Neural progenitor cell (in vitro differentiated cells): Measurements from ENCODE around the gene PPP2R2C. TPM values are rescaled to one million over a fixed set of nuclear protein-coding genes. Genes with fewer than 3 reads are reported as not detected.

Source experiments
- DNase-seq: peaks from one replicate; pipeline ENCODE4 v3.0.0-alpha.2; 2016; ENCODE audit warnings: low spot score
- H2AFZ ChIP-seq: fragments of 200-600 bp; sonication (generic); replicated peaks from 2 replicates; pipeline ENCODE4 v1.6.1; 2016; ENCODE audit warnings: antibody characterized with exemption
- H3F3A ChIP-seq: fragments of 200-600 bp; sonication (generic); 2 replicates; pipeline ENCODE4 v1.6.1; 2016; ENCODE audit warnings: antibody characterized with exemption, low read depth
- H3K27ac ChIP-seq: fragments of 200-600 bp; sonication (generic); 2 replicates; pipeline ENCODE4 v1.5.1; 2016; ENCODE audit warnings: mild to moderate bottlenecking
- H3K27me3 ChIP-seq: fragments of 200-600 bp; sonication (generic); 2 replicates; pipeline ENCODE4 v1.6.1; 2016; ENCODE audit warnings: mild to moderate bottlenecking, moderate library complexity
- H3K36me3 ChIP-seq: fragments of 200-600 bp; sonication (generic); 2 replicates; pipeline ENCODE4 v1.5.1; 2016
- H3K4me1 ChIP-seq: fragments of 200-600 bp; sonication (generic); 2 replicates; pipeline ENCODE4 v1.6.1; 2016; ENCODE audit warnings: mixed run types
- H3K4me2 ChIP-seq: fragments of 200-600 bp; sonication (generic); 2 replicates; pipeline ENCODE4 v1.6.1; 2016
- H3K4me3 ChIP-seq: fragments of 200-600 bp; sonication (generic); 2 replicates; pipeline ENCODE4 v1.5.1; 2016
- H3K79me2 ChIP-seq: fragments of 200-600 bp; sonication (generic); 2 replicates; pipeline ENCODE4 v1.6.1; 2016; ENCODE audit warnings: low read depth
- H3K9ac ChIP-seq: fragments of 200-600 bp; sonication (generic); 2 replicates; pipeline ENCODE4 v1.6.1; 2016
- H3K9me3 ChIP-seq: fragments of 200-600 bp; sonication (generic); 2 replicates; pipeline ENCODE4 v1.5.1; 2016; ENCODE audit warnings: low read depth
- H4K20me1 ChIP-seq: fragments of 200-600 bp; sonication (generic); 2 replicates; pipeline ENCODE4 v1.6.1; 2016; ENCODE audit warnings: low read depth
- H3K27ac Mint-ChIP-seq: 3 replicates; pipeline ENCODE4 v1.8.0; 2021; ENCODE audit warnings: mixed read lengths
- H3K27me3 Mint-ChIP-seq: 2 replicates; pipeline ENCODE4 v1.8.0; 2022; ENCODE audit warnings: low read depth, mild to moderate bottlenecking, inconsistent platforms, moderate library complexity, mixed read lengths; ENCODE audit not compliant: insufficient read depth
- H3K36me3 Mint-ChIP-seq: 3 replicates; pipeline ENCODE4 v1.8.0; 2021; ENCODE audit warnings: mixed read lengths
- H3K4me1 Mint-ChIP-seq: 3 replicates; pipeline ENCODE4 v1.8.0; 2021; ENCODE audit warnings: mixed read lengths
- H3K4me3 Mint-ChIP-seq: 3 replicates; pipeline ENCODE4 v1.8.0; 2021; ENCODE audit warnings: mild to moderate bottlenecking, moderate library complexity, mixed read lengths
- H3K9me3 Mint-ChIP-seq: 3 replicates; pipeline ENCODE4 v1.8.0; 2020; ENCODE audit warnings: mixed read lengths
- EZH2 ChIP-seq: fragments of 200-600 bp; sonication (generic); IDR thresholded peaks from 2 replicates; pipeline ENCODE4 v1.6.1; 2017; ENCODE audit warnings: antibody characterized with exemption, mild to moderate bottlenecking, moderate library complexity
- EZH2phosphoT487 ChIP-seq: fragments of 200-600 bp; sonication (generic); IDR thresholded peaks from 2 replicates; pipeline ENCODE4 v1.6.1; 2017; ENCODE audit warnings: antibody characterized with exemption
- total RNA-seq: library from RNA; depleted of rRNA; stranded (reverse); fragments of >200 nt; gene quantifications from 2 replicates; pipeline ENCODE4 v1.2.3, GENCODE V29; 2015; ENCODE audit warnings: low replicate concordance
- TF ChIP-seq, protein P1 (sequence below): fragments of 200-600 bp; sonication (generic); IDR thresholded peaks from 2 replicates; pipeline ENCODE4 v1.5.1; 2017; ENCODE audit warnings: antibody characterized with exemption, mild to moderate bottlenecking

PPP2R2C gene
- total RNA-seq, 1 donor from 2014 or later, result 3.5 TPM

DNA sequence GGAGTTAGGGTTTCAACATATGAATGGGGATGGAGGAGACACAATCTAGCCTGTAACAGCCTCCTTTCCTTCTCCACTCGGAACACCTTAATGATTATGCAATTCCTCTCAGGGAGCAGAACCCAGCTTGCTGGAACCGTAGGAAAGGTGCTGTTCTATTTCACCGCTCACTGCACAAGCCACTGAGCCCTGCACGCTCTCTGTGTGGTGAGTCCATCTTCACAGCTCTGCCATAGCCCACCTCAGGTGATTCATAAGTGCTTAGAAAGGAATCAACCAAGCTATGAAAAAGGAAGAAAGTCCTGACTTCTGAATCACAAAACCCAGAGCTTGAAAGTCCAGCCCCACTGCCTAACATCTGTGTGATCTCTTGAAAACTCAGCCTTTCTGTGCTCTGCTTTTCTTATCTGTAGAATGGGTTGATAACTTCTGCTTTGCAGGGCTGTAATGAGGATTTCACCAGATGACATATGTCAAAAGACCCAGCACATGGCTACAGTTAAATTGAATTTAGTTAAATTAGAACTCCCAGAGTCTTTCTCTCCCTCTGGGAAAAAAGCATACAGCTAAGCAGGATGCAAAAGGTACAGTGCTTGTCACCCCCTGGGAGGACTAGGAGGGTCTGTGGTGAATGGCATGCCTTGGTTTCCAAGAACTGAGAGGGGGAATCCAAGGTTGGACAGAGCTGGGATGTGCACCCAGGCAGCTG lies 111.2 kb downstream of the PPP2R2C start:
- Histone ChIP-seq H3K27ac (no peak overlapping the region), H2AFZ (no peak overlapping the region), H4K20me1 (peaks cover 21% of the 10 kb centered on the region), H3K9ac (no peak overlapping the region), H3K79me2 (no peaks in the 10 kb centered on the region), H3K4me1 (peaks cover 3% of the 10 kb centered on the region), H3K27me3 (peaks cover 21% of the 10 kb centered on the region), H3K4me3 (no peak overlapping the region), H3F3A (peaks cover 3% of the 10 kb centered on the region), H3K36me3 (no peaks in the 10 kb centered on the region), H3K4me2 (no peak overlapping the region), H3K9me3 (no peaks in the 10 kb centered on the region)
- H3K27me3 Mint-ChIP-seq, result peaks cover 17% of the 10 kb centered on the region
- no peak for DNase-seq
- no peak overlapping the region for H3K4me3 Mint-ChIP-seq
- H3K36me3 Mint-ChIP-seq, result no peaks in the 10 kb centered on the region
- H3K27ac Mint-ChIP-seq, result no peak overlapping the region
- peaks cover 2% of the 10 kb centered on the region for H3K9me3 Mint-ChIP-seq
- no peak for TF ChIP-seq EZH2phosphoT487
- H3K4me1 Mint-ChIP-seq, result peaks cover 12% of the 10 kb centered on the region

DNA sequence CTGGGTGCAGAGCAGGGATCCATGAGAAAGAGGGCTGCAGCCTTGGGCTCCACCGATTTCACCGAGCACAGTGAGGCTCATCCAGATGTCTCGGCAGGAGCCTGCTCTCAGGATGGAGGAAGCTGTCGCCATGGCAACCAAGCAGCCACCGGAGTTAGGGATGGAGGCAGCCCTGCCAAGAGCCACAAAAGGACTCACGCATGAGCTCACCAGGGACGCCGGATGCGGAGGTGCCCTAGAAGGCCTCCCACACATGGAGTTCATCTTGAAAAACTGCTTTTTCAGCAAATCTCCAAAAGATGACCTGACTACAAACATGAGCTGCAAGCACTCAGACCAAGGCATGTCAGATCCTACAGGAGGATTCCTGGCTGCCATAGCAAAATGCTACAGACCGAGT lies 112.0 kb downstream of the PPP2R2C start:
- no peak overlapping the region for H3K4me2 ChIP-seq
- peaks cover 21% of the 10 kb centered on the region for H4K20me1 ChIP-seq
- no peaks in the 10 kb centered on the region for H3K79me2 ChIP-seq
- peaks cover 17% of the 10 kb centered on the region for H3K27me3 Mint-ChIP-seq
- H3K9ac ChIP-seq, result no peak overlapping the region
- H3K4me3 ChIP-seq, result no peak overlapping the region
- H3K9me3 ChIP-seq, result no peaks in the 10 kb centered on the region
- H3K27me3 ChIP-seq, result peaks cover 21% of the 10 kb centered on the region
- TF ChIP-seq EZH2 (no peak), EZH2phosphoT487 (no peak)
- TF ChIP-seq, protein P1, sequence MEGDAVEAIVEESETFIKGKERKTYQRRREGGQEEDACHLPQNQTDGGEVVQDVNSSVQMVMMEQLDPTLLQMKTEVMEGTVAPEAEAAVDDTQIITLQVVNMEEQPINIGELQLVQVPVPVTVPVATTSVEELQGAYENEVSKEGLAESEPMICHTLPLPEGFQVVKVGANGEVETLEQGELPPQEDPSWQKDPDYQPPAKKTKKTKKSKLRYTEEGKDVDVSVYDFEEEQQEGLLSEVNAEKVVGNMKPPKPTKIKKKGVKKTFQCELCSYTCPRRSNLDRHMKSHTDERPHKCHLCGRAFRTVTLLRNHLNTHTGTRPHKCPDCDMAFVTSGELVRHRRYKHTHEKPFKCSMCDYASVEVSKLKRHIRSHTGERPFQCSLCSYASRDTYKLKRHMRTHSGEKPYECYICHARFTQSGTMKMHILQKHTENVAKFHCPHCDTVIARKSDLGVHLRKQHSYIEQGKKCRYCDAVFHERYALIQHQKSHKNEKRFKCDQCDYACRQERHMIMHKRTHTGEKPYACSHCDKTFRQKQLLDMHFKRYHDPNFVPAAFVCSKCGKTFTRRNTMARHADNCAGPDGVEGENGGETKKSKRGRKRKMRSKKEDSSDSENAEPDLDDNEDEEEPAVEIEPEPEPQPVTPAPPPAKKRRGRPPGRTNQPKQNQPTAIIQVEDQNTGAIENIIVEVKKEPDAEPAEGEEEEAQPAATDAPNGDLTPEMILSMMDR, result no peak
- no peak overlapping the region for H3K27ac Mint-ChIP-seq
- H3K36me3 ChIP-seq, result no peaks in the 10 kb centered on the region
- no peak overlapping the region for H3K27ac ChIP-seq
- peak; percentile 91 for DNase-seq
- H3K9me3 Mint-ChIP-seq, result peaks cover 2% of the 10 kb centered on the region
- H3K4me1 ChIP-seq, result peaks cover 3% of the 10 kb centered on the region
- peaks cover 12% of the 10 kb centered on the region for H3K4me1 Mint-ChIP-seq
- no peak overlapping the region for H3K4me3 Mint-ChIP-seq
- no peaks in the 10 kb centered on the region for H3K36me3 Mint-ChIP-seq
- H2AFZ ChIP-seq, result no peak overlapping the region
- peaks cover 3% of the 10 kb centered on the region for H3F3A ChIP-seq

DNA sequence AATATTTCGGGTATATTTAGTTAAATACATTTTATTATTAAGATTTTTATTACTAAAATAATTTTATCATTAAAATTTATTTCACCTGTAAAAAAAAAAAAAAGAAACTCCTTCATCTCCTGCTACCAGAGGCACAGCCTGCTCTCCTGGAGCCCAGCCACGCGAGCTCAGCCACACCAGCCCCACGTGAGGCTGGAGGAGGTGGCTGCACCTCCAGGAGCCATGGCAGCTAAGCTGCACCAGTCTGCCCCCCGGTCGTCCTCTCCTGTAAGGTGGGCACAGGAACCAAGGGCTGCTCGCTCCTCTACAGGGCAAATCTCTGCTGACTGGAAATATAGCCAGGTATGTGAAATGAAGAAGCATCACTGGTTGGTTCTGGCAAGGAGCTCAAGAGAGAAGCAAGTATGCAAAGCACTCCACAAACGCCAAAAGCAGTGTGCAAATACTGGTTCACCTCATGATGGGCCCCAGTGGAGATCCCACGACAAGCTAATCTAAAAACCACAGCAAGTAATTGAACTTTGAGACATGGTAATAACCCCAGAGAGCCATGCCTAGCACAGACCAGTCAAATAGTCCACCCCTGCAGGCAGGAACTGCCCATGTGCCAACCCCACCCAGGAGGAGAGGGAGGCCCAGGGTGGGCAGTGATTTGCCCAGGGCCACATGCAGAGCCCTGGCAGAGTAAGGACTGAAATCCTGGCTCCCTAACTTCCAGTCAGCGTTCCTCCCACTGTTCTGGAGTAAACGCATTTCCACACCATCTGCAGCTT lies 112.7 kb downstream of the PPP2R2C start:
- TF ChIP-seq, protein P1, result no peak
- TF ChIP-seq EZH2 (no peak), EZH2phosphoT487 (no peak)
- no peak overlapping the region for H3K4me2 ChIP-seq
- peaks cover 21% of the 10 kb centered on the region for H3K27me3 Mint-ChIP-seq
- no peaks in the 10 kb centered on the region for H3K9me3 ChIP-seq
- H3K9me3 Mint-ChIP-seq, result peaks cover 2% of the 10 kb centered on the region
- DNase-seq, result no peak
- peaks cover 21% of the 10 kb centered on the region for H4K20me1 ChIP-seq
- H3K27ac ChIP-seq, result no peak overlapping the region
- H3K4me1 ChIP-seq, result peaks cover 3% of the 10 kb centered on the region
- H3K27me3 ChIP-seq, result peaks cover 21% of the 10 kb centered on the region
- no peak overlapping the region for H3K4me3 ChIP-seq
- peaks cover 3% of the 10 kb centered on the region for H3F3A ChIP-seq
- H3K4me3 Mint-ChIP-seq, result no peak overlapping the region
- peaks cover 15% of the 10 kb centered on the region for H3K4me1 Mint-ChIP-seq
- no peak overlapping the region for H2AFZ ChIP-seq
- H3K36me3 ChIP-seq, result no peaks in the 10 kb centered on the region
- H3K9ac ChIP-seq, result no peak overlapping the region
- no peaks in the 10 kb centered on the region for H3K79me2 ChIP-seq
- no peak overlapping the region for H3K27ac Mint-ChIP-seq
- no peaks in the 10 kb centered on the region for H3K36me3 Mint-ChIP-seq

DNA sequence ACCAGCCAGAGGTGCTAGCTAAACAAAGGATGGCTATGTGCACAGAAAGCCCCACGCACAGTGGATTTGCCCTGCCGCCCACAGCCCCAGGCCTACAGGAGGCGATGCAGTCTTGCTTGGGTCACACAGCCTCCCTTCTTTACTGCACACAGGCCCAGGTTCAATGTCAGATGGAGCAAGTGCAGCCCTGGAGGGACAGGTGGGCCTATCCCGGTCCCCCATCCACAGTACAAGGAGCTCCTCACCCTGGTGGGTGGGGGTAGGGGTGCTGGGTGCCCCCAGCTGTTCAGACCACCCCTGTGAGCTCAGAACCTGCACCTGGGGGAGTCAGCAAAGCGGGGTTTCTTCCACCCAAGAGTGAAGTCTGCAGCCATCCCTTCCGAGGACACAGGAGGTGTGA lies 114.9 kb downstream of the PPP2R2C start:
- H3K27ac ChIP-seq, result no peak overlapping the region
- Mint-ChIP-seq H3K27ac (no peak overlapping the region), H3K36me3 (no peaks in the 10 kb centered on the region), H3K27me3 (peaks cover 16% of the 10 kb centered on the region), H3K4me1 (peaks cover 21% of the 10 kb centered on the region), H3K4me3 (no peak overlapping the region), H3K9me3 (peaks cover 2% of the 10 kb centered on the region)
- H3K27me3 ChIP-seq, result peaks cover 21% of the 10 kb centered on the region
- no peak for DNase-seq
- H3K9ac ChIP-seq, result no peak overlapping the region
- no peaks in the 10 kb centered on the region for H3K9me3 ChIP-seq
- H4K20me1 ChIP-seq, result peaks cover 14% of the 10 kb centered on the region
- H3K36me3 ChIP-seq, result no peaks in the 10 kb centered on the region
- H3K4me3 ChIP-seq, result no peak overlapping the region
- no peaks in the 10 kb centered on the region for H3K79me2 ChIP-seq
- H2AFZ ChIP-seq, result no peak overlapping the region
- H3K4me1 ChIP-seq, result peaks cover 3% of the 10 kb centered on the region
- no peak overlapping the region for H3K4me2 ChIP-seq
- H3F3A ChIP-seq, result peaks cover 3% of the 10 kb centered on the region
- TF ChIP-seq EZH2phosphoT487 (no peak), EZH2 (no peak)
- TF ChIP-seq, protein P1, result no peak
